Small intestine (tissue), 7 donors: ENCODE results near the gene ATP8A2. TPM values are rescaled to one million over a fixed set of nuclear protein-coding genes. Genes with fewer than 3 reads are reported as not detected.

ENCODE experiments used
- DNase-seq, 2 donors: peaks; one replicate each; pipeline versions ENCODE4 v3.0.0 to v3.0.0-alpha.2; 2013
- FAIRE-seq: peaks from 2 replicates; lab custom pipeline; 2012; peaks lifted over from hg19 to GRCh38; lab: Jason Lieb, UNC
- H3K27ac ChIP-seq, 3 donors: one replicate each; pipeline ENCODE4 v1.5.1; 2013; ENCODE audit warnings: low read length in 2 of 3, mild to moderate bottlenecking in 2 of 3, control low read depth in 1 of 3, inconsistent platforms in 1 of 3, low read depth in 1 of 3, moderate library complexity in 1 of 3
- H3K27me3 ChIP-seq, 3 donors: one replicate each; pipeline ENCODE4 v1.6.1; 2013; ENCODE audit warnings: low read length in 3 of 3, inconsistent platforms in 1 of 3; ENCODE audit not compliant: control insufficient read depth in 3 of 3, insufficient read depth in 3 of 3
- H3K36me3 ChIP-seq, 3 donors: one replicate each; pipeline ENCODE4 v1.6.1; 2013; ENCODE audit warnings: low read length in 3 of 3, inconsistent platforms in 1 of 3, low read depth in 1 of 3, mild to moderate bottlenecking in 1 of 3, moderate library complexity in 1 of 3; ENCODE audit not compliant: control insufficient read depth in 3 of 3, insufficient read depth in 2 of 3
- H3K4me1 ChIP-seq, 3 donors: one replicate each; pipeline ENCODE4 v1.6.1; 2013; ENCODE audit warnings: low read length in 2 of 3, inconsistent platforms in 1 of 3, low read depth in 1 of 3, mild to moderate bottlenecking in 1 of 3, moderate library complexity in 1 of 3; ENCODE audit not compliant: control insufficient read depth in 3 of 3, insufficient read depth in 2 of 3
- H3K4me3 ChIP-seq, 3 donors: one replicate each; pipeline ENCODE4 v1.5.1; 2013; ENCODE audit warnings: low read length in 3 of 3, control low read depth in 1 of 3, inconsistent platforms in 1 of 3, low read depth in 1 of 3, mild to moderate bottlenecking in 1 of 3, moderate library complexity in 1 of 3
- H3K9me3 ChIP-seq, 2 donors: one replicate each; pipeline ENCODE4 v1.6.1; 2013; ENCODE audit warnings: low read depth in 1 of 2, low read length in 1 of 2; ENCODE audit not compliant: control insufficient read depth in 2 of 2, insufficient read depth in 1 of 2
- WGBS, 3 donors: extraction: QIAGEN DNeasy Blood & Tissue Kit; methylation state at CpG; one replicate each; pipeline ENCODE4 v1.1.7; 2013; 5-methylcytosine and 5-hydroxymethylcytosine counted together
- polyA plus RNA-seq, 4 donors: library from polyadenylated mRNA; stranded (reverse) in 3 of 4; unstranded in 1 of 4; fragments of 200-250 nt in 3 of 4; fragments of 120-200 nt in 1 of 4; gene quantifications; one replicate each; pipeline versions ENCODE4 v1.2.1 to v1.2.3, GENCODE V29; 2013
- donor health status: healthy with polysubstance abuse.
- donor health status: control.
- donor health status: control.
- donor health status: Bipolar disorder and iron deficiency.
- donor health status: healthy.

Gene ATP8A2
- polyA plus RNA-seq, 4 donors, result 0.72 to 0.79 TPM; not detected in 2

- Histone ChIP-seq H3K4me3 (no peak overlapping the region), H3K27ac (no peak overlapping the region), H3K36me3 (no peaks in the 10 kb centered on the region), H3K9me3 (no peaks in the 10 kb centered on the region), H3K27me3 (no peaks in the 10 kb centered on the region), H3K4me1 (no peaks in the 10 kb centered on the region)
- DNase-seq, result no peak
- no peak for FAIRE-seq
- 78 to 81% (median 79%) methylated on average over 4 of the region's 4 CpGs for WGBS, 3 donors
Observed at GRCh38 chr13:25731536-25731935, 359.8 kb downstream of the ATP8A2 start.

GRCh38 chr13:25732111-25732865 is 360.5 kb downstream of the ATP8A2 start:
- Histone ChIP-seq H3K36me3 (no peaks in the 10 kb centered on the region), H3K27me3 (no peaks in the 10 kb centered on the region), H3K4me3 (no peak overlapping the region), H3K27ac (no peak overlapping the region), H3K9me3 (no peaks in the 10 kb centered on the region), H3K4me1 (no peaks in the 10 kb centered on the region)
- FAIRE-seq, result no peak
- 54 to 71% (median 58%) methylated on average over 7 of the region's 7 CpGs for WGBS, 3 donors
- DNase-seq, result no peak

GRCh38 chr13:25733001-25733491 is 361.3 kb downstream of the ATP8A2 start:
- no peaks in the 10 kb centered on the region for H3K36me3 ChIP-seq
- WGBS, 3 donors, result 72 to 85% (median 81%) methylated on average over 5 of the region's 5 CpGs
- FAIRE-seq, result no peak

GRCh38 chr13:25733696-25734435 is 362.1 kb downstream of the ATP8A2 start:
- Histone ChIP-seq H3K27ac (no peak overlapping the region), H3K4me3 (no peak overlapping the region), H3K36me3 (no peaks in the 10 kb centered on the region), H3K9me3 (no peaks in the 10 kb centered on the region), H3K27me3 (no peaks in the 10 kb centered on the region), H3K4me1 (no peaks in the 10 kb centered on the region)
- WGBS, 3 donors, result 60 to 73% (median 66%) methylated on average over 3 of the region's 3 CpGs
- FAIRE-seq (no peak), DNase-seq (no peak)

More at GRCh38 chr13:25733001-25733491, 361.3 kb downstream of the ATP8A2 start:
- DNase-seq, result no peak
- H3K9me3 ChIP-seq, result no peaks in the 10 kb centered on the region
- no peaks in the 10 kb centered on the region for H3K27me3 ChIP-seq
- no peak overlapping the region for H3K27ac ChIP-seq
- H3K4me1 ChIP-seq, result no peaks in the 10 kb centered on the region
- H3K4me3 ChIP-seq, result no peak overlapping the region

GRCh38 chr13:25738342-25739196 is 366.8 kb downstream of the ATP8A2 start:
- 26 to 60% (median 28%) methylated on average over 4 of the region's 4 CpGs for WGBS, 3 donors
- Histone ChIP-seq H3K4me3 (no peak overlapping the region), H3K36me3 (no peaks in the 10 kb centered on the region), H3K9me3 (no peaks in the 10 kb centered on the region), H3K27me3 (no peaks in the 10 kb centered on the region), H3K4me1 (peaks cover 0 to 2% (median 0%) of the 10 kb centered on the region in 3 donors), H3K27ac (no peak overlapping the region)
- FAIRE-seq (no peak), DNase-seq (peak; percentile 12 to 35)

- no peak for DNase-seq
- Histone ChIP-seq H3K36me3 (no peaks in the 10 kb centered on the region), H3K27ac (no peak overlapping the region), H3K27me3 (no peaks in the 10 kb centered on the region), H3K9me3 (no peaks in the 10 kb centered on the region), H3K4me1 (peaks cover 0 to 2% (median 0%) of the 10 kb centered on the region in 3 donors), H3K4me3 (no peak overlapping the region)
- WGBS, 3 donors, result 63 to 64% (median 63%) methylated on average over 1 of the region's 1 CpG
- no peak for FAIRE-seq
Observed at GRCh38 chr13:25739376-25739775, 367.6 kb downstream of the ATP8A2 start.

GRCh38 chr13:25741796-25742195 is 370.0 kb downstream of the ATP8A2 start:
- Histone ChIP-seq H3K36me3 (no peaks in the 10 kb centered on the region), H3K4me1 (peaks cover 0 to 2% (median 0%) of the 10 kb centered on the region in 3 donors), H3K27me3 (no peaks in the 10 kb centered on the region), H3K27ac (no peak overlapping the region), H3K4me3 (no peak overlapping the region), H3K9me3 (no peaks in the 10 kb centered on the region)
- no peak for DNase-seq
- WGBS, 3 donors, result 86 to 91% (median 86%) methylated on average over 5 of the region's 5 CpGs
- no peak for FAIRE-seq

GRCh38 chr13:25742220-25742619 is 370.4 kb downstream of the ATP8A2 start:
- H3K36me3 ChIP-seq, result no peaks in the 10 kb centered on the region
- no peak for FAIRE-seq
- peaks cover 0 to 2% (median 0%) of the 10 kb centered on the region in 3 donors for H3K4me1 ChIP-seq
- H3K27me3 ChIP-seq, result no peaks in the 10 kb centered on the region
- H3K9me3 ChIP-seq, result no peaks in the 10 kb centered on the region
- 94 to 98% (median 96%) methylated on average over 2 of the region's 2 CpGs for WGBS, 3 donors
- no peak overlapping the region for H3K27ac ChIP-seq
- DNase-seq, result no peak
- H3K4me3 ChIP-seq, result no peak overlapping the region
